Measurements from ENCODE around the gene PSRC1. TPM values are rescaled to one million over a fixed set of nuclear protein-coding genes. Genes with fewer than 3 reads are reported as not detected.
"Not testable (repeated sequence)": the region's sequence is repeated elsewhere in the genome, so short reads cannot be mapped to it uniquely, and the experiment has no call there.

Gene PSRC1
- total and polyA plus RNA-seq, 2 experiments from 2014 or later: 55.0 to 61.1 TPM

- TF ChIP-seq REST (IDR thresholded peaks at IDR 0.05; ENCODE audit: unreplicated experiment): no peak
- TF ChIP-seq NANOG (IDR thresholded peaks at IDR 0.05; ENCODE audit: borderline replicate concordance): no peak
- TF ChIP-seq JUNB (IDR thresholded peaks at IDR 0.05; ENCODE audit: unreplicated experiment): no peak
- no peak for TF ChIP-seq ZNF331 (CRISPR knock-in tag; IDR thresholded peaks at IDR 0.05; ENCODE audit: low read depth)
- no peak for TF ChIP-seq POLR2AphosphoS5 (IDR thresholded peaks at IDR 0.05; ENCODE audit: low read depth)
- TF ChIP-seq EZH2 (IDR thresholded peaks at IDR 0.05; ENCODE audit: low read depth, unreplicated experiment): no peak
- TF ChIP-seq ZNF114 (CRISPR knock-in tag; IDR thresholded peaks at IDR 0.05): no peak
- TF ChIP-seq, protein P1, sequence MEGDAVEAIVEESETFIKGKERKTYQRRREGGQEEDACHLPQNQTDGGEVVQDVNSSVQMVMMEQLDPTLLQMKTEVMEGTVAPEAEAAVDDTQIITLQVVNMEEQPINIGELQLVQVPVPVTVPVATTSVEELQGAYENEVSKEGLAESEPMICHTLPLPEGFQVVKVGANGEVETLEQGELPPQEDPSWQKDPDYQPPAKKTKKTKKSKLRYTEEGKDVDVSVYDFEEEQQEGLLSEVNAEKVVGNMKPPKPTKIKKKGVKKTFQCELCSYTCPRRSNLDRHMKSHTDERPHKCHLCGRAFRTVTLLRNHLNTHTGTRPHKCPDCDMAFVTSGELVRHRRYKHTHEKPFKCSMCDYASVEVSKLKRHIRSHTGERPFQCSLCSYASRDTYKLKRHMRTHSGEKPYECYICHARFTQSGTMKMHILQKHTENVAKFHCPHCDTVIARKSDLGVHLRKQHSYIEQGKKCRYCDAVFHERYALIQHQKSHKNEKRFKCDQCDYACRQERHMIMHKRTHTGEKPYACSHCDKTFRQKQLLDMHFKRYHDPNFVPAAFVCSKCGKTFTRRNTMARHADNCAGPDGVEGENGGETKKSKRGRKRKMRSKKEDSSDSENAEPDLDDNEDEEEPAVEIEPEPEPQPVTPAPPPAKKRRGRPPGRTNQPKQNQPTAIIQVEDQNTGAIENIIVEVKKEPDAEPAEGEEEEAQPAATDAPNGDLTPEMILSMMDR (conservative IDR thresholded peaks at IDR 0.05; ENCODE audit: low read depth in 2 of 2): no peak
Measured at GRCh38 chr1:109290998-109291397, 8.1 kb upstream of the PSRC1 start (continued).

GRCh38 chr1:109290137-109290536 is 7.2 kb upstream of the PSRC1 start:
- no peaks in the 10 kb centered on the region for H3K27me3 ChIP-seq (ENCODE audit: insufficient read depth)
- no peaks in the 10 kb centered on the region for H4K20me1 ChIP-seq (replicated peaks; ENCODE audit: insufficient read depth)
- Mint-ChIP-seq H3K36me3 (ENCODE audit: low read depth) (no peaks in the 10 kb centered on the region), H3K4me3 (no peak overlapping the region), H3K27ac (no peak overlapping the region), H3K27me3 (ENCODE audit: insufficient read depth, low read depth, poor library complexity) (peaks cover 13% of the 10 kb centered on the region), H3K4me1 (peaks cover 9% of the 10 kb centered on the region), H3K9me3 (no peaks in the 10 kb centered on the region)
- H3K27ac ChIP-seq (ENCODE audit: low read depth): no peak overlapping the region
- no peaks in the 10 kb centered on the region for H3K9me2 ChIP-seq (ENCODE audit: insufficient read depth)
- no peak overlapping the region for H3K4me3 ChIP-seq
- no peaks in the 10 kb centered on the region; the same call in 1 of the 2 replicates for H3F3A ChIP-seq (replicated peaks; ENCODE audit: low read depth)
- no peak overlapping the region for H2AFZ ChIP-seq
- H3K4me2 ChIP-seq: no peak overlapping the region
- no peaks in the 10 kb centered on the region for H3K79me2 ChIP-seq (replicated peaks; ENCODE audit: insufficient read depth)
- peaks cover 9% of the 10 kb centered on the region for H3K4me1 ChIP-seq (ENCODE audit: insufficient read depth)
- TF ChIP-seq EZH2phosphoT487 (IDR thresholded peaks at IDR 0.05; ENCODE audit: unreplicated experiment): no peak
- TF ChIP-seq, protein P1 (conservative IDR thresholded peaks at IDR 0.05; ENCODE audit: low read depth in 2 of 2): no peak
- TF ChIP-seq, protein P2, sequence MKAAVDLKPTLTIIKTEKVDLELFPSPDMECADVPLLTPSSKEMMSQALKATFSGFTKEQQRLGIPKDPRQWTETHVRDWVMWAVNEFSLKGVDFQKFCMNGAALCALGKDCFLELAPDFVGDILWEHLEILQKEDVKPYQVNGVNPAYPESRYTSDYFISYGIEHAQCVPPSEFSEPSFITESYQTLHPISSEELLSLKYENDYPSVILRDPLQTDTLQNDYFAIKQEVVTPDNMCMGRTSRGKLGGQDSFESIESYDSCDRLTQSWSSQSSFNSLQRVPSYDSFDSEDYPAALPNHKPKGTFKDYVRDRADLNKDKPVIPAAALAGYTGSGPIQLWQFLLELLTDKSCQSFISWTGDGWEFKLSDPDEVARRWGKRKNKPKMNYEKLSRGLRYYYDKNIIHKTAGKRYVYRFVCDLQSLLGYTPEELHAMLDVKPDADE (IDR thresholded peaks at IDR 0.05): no peak
- TF ChIP-seq EZH2 (IDR thresholded peaks at IDR 0.05; ENCODE audit: low read depth, unreplicated experiment): no peak
- no peak for TF ChIP-seq ZNF331 (CRISPR knock-in tag; IDR thresholded peaks at IDR 0.05; ENCODE audit: low read depth)
- no peak for TF ChIP-seq REST (IDR thresholded peaks at IDR 0.05; ENCODE audit: unreplicated experiment)
- TF ChIP-seq ZNF114 (CRISPR knock-in tag; IDR thresholded peaks at IDR 0.05): no peak
- no peak for TF ChIP-seq JUNB (IDR thresholded peaks at IDR 0.05; ENCODE audit: unreplicated experiment)
- no peak for TF ChIP-seq POLR2AphosphoS5 (IDR thresholded peaks at IDR 0.05; ENCODE audit: low read depth)
- no peaks in the 10 kb centered on the region for H3K36me3 ChIP-seq (ENCODE audit: insufficient read depth)
- no peak for DNase-seq (ENCODE audit: low spot score)
- ATAC-seq: no peak

DNA sequence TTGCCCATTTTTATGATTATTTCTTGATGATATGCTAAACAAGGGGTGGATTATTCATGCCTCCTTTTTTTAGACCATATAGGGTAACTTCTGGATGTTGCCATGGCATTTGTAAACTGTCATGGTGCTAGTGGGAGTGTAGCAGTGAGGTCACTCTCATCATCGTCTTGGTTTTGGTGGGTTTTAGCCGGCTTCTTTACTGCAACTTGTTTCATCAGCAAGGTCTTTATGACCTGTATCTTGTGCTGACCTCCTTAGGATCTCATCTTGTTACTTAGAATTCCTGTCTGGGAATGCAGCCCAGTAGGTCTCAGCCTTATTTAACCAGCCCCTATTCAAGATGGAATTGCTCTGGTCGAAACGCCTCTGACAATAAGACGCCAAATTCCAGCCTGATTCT is 3.8 kb upstream of the PSRC1 start:
- H3K27ac Mint-ChIP-seq; H3K27ac ChIP-seq (ENCODE audit: low read depth); H3K4me3 ChIP-seq; H3K36me3 Mint-ChIP-seq (ENCODE audit: low read depth); H3K9me3 Mint-ChIP-seq; H3K36me3 ChIP-seq (ENCODE audit: insufficient read depth); H3K27me3 ChIP-seq (ENCODE audit: insufficient read depth); H2AFZ ChIP-seq; H4K20me1 ChIP-seq (replicated peaks; ENCODE audit: insufficient read depth); H3K4me2 ChIP-seq; H3K4me3 Mint-ChIP-seq; H3F3A ChIP-seq (replicated peaks; ENCODE audit: low read depth); DNase-seq (ENCODE audit: low spot score); H3K9me2 ChIP-seq (ENCODE audit: insufficient read depth); ATAC-seq: not testable (repeated sequence)
- Histone ChIP-seq H3K79me2 (replicated peaks; ENCODE audit: insufficient read depth) (peaks cover 12% of the 10 kb centered on the region), H3K4me1 (ENCODE audit: insufficient read depth) (peaks cover 25% of the 10 kb centered on the region)
- peaks cover 17% of the 10 kb centered on the region for H3K27me3 Mint-ChIP-seq (ENCODE audit: insufficient read depth, low read depth, poor library complexity)
- peaks cover 23% of the 10 kb centered on the region for H3K4me1 Mint-ChIP-seq

All from GM23338 (cell line).